ENCODE measurements around the gene LRRC45. TPM values are rescaled to one million over a fixed set of nuclear protein-coding genes. Genes with fewer than 3 reads are reported as not detected.

The LRRC45 gene
- total and polyA plus RNA-seq, 9 of the 15 experiments (the other 6 are each of a cell fraction or from before 2014, with no cell fraction given) = 3.5 to 21.5 (median 11.2) TPM; not detected in 2

GRCh38 chr17:82078433-82078832 is 55.3 kb downstream of the LRRC45 start:
- ATAC-seq = no peak
- 95% methylated on average over 13 of the region's 18 CpGs for WGBS (ENCODE audit: insufficient coverage, low coverage, missing lambda C conversion rate)
- Histone ChIP-seq H3K9ac (ENCODE audit: insufficient read depth in 1 of 2, low read depth in 2 of 2, low read length in 2 of 2) (no peak overlapping the region), H3K27ac (ENCODE audit: extremely low read depth, low read depth, low read length) (no peak overlapping the region), H3K9me1 (ENCODE audit: control insufficient read depth, insufficient read depth, low read length) (peaks cover 3% of the 10 kb centered on the region), H3K9me3 (replicated peaks; ENCODE audit: control insufficient read depth, insufficient read depth, low read depth, low read length) (no peaks in the 10 kb centered on the region), H3K79me2 (ENCODE audit: control insufficient read depth, insufficient read depth, low read length) (no peaks in the 10 kb centered on the region; the same call in 2 of the 3 replicates), H3K36me3 (ENCODE audit: control insufficient read depth, insufficient read depth, low read length) (peaks cover 58% of the 10 kb centered on the region; the same call in 2 of the 3 replicates), H3K4me1 (replicated peaks in 1 of 2; ENCODE audit: control insufficient read depth in 2 of 2, insufficient read depth in 2 of 2, low read length in 2 of 2) (peaks cover 0 to 64% of the 10 kb centered on the region in 2 experiments; a peak in 2 of 5 replicates), H3K27me3 (ENCODE audit: control insufficient read depth in 2 of 2, insufficient read depth in 2 of 2, low read length in 2 of 2) (no peaks in the 10 kb centered on the region), H4K20me1 (replicated peaks; ENCODE audit: control insufficient read depth, insufficient read depth, low read length) (peaks cover 27% of the 10 kb centered on the region), H2AFZ (ENCODE audit: low read depth, low read length) (no peak overlapping the region), H3K4me3 (no peak overlapping the region), H3K4me2 (ENCODE audit: insufficient read depth, low read length) (no peak overlapping the region)
- no peak for FAIRE-seq
- ChIA-PET POLR2A (interaction anchor here (3.1 to 4.2 kb wide), 2 partner anchors 9 to 12 kb away, joined by 24 to 52 read pairs; partner anchors contain the start of gene DUS1L), CTCF (ENCODE audit: low intra/inter-chr PET ratio) (no interaction called here)
- intact Hi-C loops (cut with micrococcal nuclease) (no loop called here), in situ Hi-C loops (cut with MboI) (no loop called here)
- BruUV-seq (replicated peaks) = TSS peak; percentile 34
- DNase-seq (ENCODE audit: extremely low read depth in 1 of 4, low spot score in 3 of 4) = no peak
- TF ChIP-seq ZNF76 (CRISPR knock-in tag; IDR thresholded peaks at IDR 0.05; ENCODE audit: borderline replicate concordance) = no peak
- TF ChIP-seq RBFOX2 (IDR thresholded peaks at IDR 0.05; ENCODE audit: low read depth, low read length) = peak; percentile 52; the same call in 1 of the 2 replicates
- no peak for TF ChIP-seq PRDM10 (IDR thresholded peaks at IDR 0.05; ENCODE audit: partially characterized antibody)
- peak; percentile 5 for TF ChIP-seq FIP1L1 (IDR thresholded peaks at IDR 0.05; ENCODE audit: low read depth, low read length, poor library complexity, severe bottlenecking)
- peak; percentile 68 for TF ChIP-seq POLR2G (IDR thresholded peaks at IDR 0.05; ENCODE audit: low read depth, low read length)
- peak; percentile 92 for TF ChIP-seq HNRNPL (IDR thresholded peaks at IDR 0.05; ENCODE audit: low read depth, low read length)
- no peak for TF ChIP-seq HMG20A (CRISPR knock-in tag; conservative IDR thresholded peaks at IDR 0.05)
